Fibroblast of skin of abdomen (primary cell): Measurements from ENCODE around the gene SLC4A1.
"Not testable (repeated sequence)": the region's sequence is repeated elsewhere in the genome, so short reads cannot be mapped to it uniquely, and the experiment has no call there.

Source experiments
- DNase-seq: peaks from one replicate; pipeline ENCODE4 v3.0.0-alpha.2; 2013

Gene SLC4A1

DNA sequence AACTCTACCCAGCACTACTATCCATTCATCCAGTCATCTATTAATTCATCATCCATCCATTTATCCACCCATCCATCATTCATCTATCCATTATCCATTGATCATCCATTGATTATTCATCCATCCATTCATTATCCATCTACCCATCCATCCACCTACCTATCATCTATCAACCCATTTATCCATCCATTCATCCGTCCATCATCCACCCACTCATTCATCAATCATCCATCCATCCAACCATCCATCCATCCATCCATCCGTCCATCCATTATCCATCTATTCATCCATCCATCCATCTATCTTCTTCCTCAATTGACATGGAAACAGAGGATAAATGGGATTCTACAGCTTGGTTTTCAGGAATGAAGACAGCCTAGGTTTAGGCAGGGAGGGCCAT lies 12.0 kb downstream of the SLC4A1 start:
- DNase-seq = no peak

GRCh38 chr17:44254361-44255095 lies 13.4 kb downstream of the SLC4A1 start:
- no peak for DNase-seq

GRCh38 chr17:44253006-44253405 lies 14.9 kb downstream of the SLC4A1 start:
- no peak for DNase-seq

DNA sequence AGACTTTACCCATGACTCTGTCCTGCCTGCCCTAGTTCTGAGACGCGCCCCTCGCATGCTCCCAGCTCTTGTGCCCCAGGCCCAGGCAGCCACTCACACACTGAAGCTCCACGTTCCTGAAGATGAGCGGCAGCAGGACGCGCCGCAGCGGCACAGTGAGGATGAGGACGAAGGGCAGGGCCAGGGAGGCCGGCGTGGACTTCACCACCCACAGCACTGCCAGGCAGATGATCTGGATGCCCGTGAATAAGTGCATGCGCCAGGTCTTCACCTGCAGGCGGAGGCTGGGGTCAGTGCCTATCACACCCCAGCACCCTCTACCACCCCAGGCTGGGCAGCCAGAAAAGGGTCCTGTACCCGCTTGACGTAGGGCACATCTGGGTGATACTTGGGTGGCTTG lies 16.9 kb downstream of the SLC4A1 start:
- DNase-seq = no peak

DNA sequence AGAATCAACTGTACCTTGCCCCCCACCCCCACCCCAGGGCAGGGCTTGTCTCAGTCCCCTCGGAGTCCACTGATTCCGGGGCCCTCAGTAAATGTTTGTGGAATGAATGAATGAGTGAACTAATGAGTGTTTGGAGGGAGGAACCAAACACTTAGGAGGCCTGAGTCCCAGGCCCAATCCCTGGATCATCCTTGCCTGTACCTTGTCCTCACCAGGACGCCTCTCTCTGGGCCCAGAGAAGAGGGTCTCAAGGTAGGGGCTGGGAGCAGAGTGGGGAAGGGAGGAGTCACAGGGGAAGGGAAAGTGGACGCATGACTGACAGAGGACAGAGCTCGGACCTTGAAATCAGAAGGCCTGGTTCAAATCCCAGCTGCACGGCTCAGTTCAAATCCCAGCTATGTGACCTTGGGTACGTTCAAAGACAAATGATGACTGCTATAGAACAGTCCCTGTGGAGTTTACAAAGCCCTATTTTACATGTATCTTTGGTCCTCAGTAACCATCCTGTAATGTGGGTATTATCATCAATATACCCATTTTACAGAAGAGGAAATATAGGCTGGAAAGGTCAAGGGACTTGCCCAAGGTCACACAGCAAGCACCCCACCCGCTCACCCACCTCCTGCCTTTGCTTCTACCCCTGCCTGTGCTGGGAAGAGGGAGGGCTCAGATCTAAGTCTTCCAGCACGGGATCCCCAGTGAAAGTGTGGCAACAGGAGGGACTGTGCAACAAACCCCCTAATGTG lies 18.3 kb downstream of the SLC4A1 start:
- no peak for DNase-seq

DNA sequence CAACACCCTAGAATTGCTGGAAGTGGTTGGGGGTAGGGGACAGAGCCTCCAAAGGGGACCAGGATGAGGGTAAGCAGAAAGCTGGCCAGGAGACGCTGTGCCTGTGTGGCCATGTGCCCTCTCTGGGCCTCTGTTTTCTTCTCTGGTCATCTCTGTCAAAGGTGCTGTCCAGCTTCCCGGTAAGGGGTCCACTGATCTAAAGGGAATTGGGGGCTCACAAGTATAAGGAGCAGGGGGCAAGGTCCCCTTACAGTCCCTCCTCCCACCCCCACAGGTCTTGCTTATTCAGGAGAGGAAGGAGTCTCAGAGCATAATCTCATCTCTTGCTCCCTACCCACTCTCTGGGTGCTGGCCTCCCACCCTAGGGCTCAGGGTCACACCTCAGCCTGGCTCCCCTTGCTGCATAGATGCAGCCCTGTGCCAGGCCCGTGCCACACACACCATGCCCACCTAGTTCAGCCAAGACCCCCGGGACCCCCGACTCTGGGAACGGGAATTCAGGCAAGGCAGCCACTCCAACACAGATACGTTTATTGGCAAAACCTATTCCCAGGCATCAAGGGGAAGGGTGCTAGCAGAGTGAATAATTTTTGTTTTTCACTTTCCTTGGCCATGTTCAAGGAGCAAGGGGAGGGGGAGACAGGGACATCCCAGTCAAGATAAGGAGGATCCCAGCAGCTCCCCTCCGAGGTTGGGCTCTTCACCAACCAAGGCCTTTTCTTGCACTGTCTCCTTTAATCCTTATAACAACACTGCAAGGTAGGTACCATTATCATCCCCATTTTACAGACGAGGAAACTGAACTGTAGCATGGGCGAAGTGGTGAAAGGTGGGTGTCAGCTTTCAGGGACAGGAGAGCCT lies 19.8 kb downstream of the SLC4A1 start:
- DNase-seq = no peak

GRCh38 chr17:44247440-44247841 lies 20.5 kb downstream of the SLC4A1 start:
- DNase-seq = no peak

DNA sequence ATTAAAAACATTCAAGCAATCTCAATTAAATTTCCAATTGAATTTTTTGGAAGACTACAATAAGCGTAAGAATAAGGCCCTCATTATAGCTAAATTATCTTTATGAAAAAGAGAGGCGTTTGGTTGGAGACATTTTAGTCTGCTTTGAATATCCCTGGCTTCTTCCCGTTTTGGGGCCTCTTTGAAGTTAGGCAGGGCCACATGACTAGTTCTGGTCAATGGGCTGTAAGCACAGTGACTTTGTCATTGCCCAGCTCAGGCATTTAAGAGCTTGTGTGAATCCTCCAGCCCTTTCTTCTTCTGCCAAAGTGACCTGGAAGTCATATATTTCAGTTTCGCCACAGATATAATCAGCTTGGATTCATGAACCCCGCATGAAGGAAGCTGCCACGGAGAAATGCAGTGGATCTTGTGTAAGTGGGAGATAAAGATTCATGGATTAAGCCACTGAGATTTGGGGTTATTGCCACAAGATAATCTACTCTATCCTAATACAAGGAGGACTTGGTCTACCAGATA lies 26.8 kb downstream of the SLC4A1 start:
- DNase-seq = no peak

DNA sequence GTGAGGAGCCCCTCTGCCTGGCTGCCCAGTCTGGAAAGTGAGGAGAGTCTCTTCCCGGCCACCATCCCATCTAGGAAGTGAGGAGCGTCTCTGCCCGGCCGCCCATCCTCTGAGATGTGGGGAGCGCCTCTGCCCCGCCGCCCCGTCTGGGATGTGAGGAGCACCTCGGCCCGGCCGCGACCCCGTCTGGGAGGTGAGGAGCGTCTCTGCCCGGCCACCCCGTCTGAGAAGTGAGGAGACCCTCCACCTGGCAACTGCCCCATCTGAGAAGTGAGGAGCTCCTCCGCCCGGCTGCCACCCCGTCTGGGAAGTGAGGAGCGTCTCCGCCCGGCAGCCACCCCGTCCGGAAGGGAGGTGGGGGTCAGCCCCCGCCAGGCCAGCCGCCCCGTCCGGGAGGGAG lies 30.0 kb downstream of the SLC4A1 start:
- DNase-seq = not testable (repeated sequence)

DNA sequence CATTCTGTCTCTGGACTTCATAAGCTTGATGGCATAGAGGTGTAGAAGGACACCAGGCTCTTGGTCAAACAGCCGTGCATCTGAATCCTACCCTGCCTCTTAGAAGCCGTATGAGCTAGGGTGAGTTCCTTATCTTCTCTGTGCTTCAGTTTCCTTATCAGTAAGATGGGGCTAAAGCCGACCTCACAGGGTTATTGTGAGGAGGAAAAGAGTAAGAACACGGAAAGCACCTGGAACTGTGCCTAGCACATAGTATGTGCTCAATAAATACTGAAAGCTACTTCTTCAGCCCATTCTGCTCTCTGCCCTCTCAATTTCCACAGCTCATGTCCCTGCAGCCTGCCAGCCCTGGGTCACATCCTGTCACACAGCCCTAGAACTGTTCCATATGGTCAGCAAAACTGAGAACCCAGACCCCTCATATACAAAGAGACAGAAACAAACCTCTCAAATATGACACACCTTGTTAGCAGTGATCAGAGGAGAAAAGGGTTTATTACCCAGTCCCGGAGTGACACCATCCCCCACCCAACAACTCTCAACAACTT lies 31.4 kb downstream of the SLC4A1 start:
- no peak for DNase-seq

DNA sequence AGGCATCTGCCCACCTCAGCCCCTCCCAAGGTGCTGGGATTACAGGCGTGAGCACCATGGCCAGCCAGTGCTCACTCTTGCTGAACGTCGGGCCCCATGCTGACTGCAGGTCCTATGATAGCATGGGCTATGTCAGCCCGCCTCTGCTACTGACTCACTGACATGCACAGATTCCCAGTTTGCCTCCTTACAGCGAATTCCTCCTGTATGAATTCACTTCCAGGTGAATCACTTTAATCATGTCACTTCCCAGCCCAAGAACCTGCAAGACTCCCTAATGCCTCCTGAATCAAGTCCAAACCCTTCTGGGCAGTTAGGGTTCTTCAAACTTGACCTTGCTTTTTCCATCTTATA lies 32.4 kb downstream of the SLC4A1 start:
- DNase-seq = no peak

GRCh38 chr17:44233582-44233981 lies 34.4 kb downstream of the SLC4A1 start:
- no peak for DNase-seq

DNA sequence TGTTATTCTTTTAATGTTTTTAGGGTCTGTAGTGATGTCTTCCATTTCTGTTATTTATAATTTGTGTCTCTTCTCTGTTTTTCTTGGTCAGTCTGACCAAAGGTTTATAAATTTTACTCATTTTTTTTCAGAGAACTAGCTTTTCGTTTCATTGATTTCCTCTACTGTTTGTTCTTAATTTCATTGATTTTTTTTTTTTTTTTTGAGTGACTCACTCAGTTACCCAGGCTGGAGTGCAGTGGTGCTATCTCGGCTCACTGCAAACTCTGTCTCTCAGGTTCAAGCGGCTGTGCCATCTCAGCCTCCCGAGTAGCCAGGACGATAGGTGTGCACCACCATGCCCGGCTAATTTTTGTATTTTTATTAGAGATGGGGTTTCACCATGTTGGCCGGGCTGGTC lies 35.9 kb downstream of the SLC4A1 start:
- DNase-seq = no peak

DNA sequence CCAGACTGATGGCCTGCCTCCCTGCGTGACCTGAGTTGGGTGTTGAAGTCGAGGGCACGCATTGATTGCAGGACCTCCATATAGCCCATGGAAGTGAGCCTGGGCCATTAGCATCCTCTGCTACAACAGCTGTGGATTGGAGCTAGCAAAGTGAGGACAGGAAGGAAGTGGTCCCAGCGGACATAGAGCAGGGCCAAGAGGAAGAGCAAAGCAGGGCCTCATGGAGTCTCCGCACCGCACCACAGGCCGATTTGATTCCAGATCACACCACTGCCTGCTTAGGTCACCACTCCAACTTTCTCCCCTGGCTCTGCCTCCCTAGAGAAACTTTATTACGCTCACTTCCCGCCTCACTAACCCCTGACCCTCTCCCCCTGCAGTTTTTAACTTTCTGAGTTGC lies 37.8 kb downstream of the SLC4A1 start:
- no peak for DNase-seq

GRCh38 chr17:44229090-44229489 lies 38.8 kb downstream of the SLC4A1 start:
- no peak for DNase-seq

GRCh38 chr17:44223541-44224071 lies 44.3 kb downstream of the SLC4A1 start:
- DNase-seq = peak; percentile 42

GRCh38 chr17:44222112-44222869 lies 45.6 kb downstream of the SLC4A1 start:
- DNase-seq = peak; percentile 73

DNA sequence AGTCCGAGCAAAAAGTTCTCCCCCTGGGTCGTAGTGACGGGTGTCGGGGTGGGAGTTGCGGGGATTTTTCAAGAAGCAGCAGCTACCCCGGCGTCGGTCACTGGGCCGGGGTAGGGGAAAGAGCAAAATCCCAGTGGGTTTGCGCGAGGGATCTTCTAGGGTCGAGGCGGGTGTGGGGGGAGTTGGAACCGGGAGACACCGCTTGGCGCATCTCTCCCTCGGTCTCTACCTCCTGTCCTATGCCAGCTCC lies 46.1 kb downstream of the SLC4A1 start:
- no peak for DNase-seq

DNA sequence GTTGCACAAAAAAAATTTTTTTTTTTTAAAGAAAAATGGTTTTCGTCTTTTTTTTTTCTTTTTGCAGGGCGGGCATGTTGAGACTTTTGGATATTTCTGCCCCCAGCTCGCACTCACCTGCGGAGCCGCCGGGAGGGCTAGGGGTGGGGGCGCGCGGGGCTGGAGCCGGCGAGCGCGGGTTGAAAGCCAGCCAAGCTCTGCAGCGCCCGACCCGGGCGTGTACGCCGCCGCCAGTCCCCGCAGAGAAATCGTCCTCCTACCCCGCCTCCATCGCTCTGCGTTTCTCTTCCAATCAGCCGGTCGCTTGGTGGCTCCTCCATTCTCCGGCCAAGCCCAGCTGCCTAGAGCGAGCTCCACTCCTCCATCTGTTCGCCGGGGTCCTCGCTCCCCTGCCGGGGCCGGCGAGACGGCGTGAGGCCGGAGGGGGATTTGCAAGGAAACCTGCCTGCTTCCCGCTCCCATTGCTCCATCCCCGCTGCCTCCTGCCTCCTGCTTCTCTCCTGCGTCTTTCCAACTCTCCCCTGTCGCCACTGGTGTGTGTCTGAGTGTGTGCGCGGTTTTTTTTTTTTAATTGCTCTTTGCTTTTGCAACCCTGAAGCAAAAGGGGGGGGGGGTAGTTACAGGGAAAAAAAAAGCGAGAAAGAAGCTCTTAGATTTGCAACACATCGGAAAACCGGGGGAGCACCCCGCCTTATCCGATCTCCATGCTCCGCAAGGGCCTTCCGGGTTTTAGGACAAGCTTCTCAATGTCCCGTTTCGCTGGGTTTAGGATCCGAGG lies 46.7 kb downstream of the SLC4A1 start:
- peak; percentile 82 for DNase-seq

GRCh38 chr17:44220213-44221083 lies 47.5 kb downstream of the SLC4A1 start:
- peak; percentile 50 for DNase-seq
